B cell (primary cell): ENCODE results near the gene CCDC85A. TPM values are rescaled to one million over a fixed set of nuclear protein-coding genes. Genes with fewer than 3 reads are reported as not detected.

Experiments used
- ATAC-seq: fragments of 200-7000 bp; cut with Tn5 transposase; one replicate; pipeline ENCODE4 v1.10.0; 2021; ENCODE audit warnings: low read depth, mild to moderate bottlenecking, moderate number of reproducible peaks, moderate library complexity
- CTCF ChIA-PET: fragments of 350-600 bp; sonication (Branson Sonifier 250); formaldehyde crosslinking; loops from one replicate; lab custom pipeline; 2021; ENCODE audit warnings: antibody characterized with exemption, inconsistent platforms; lab: Charles Lee
- POLR2A ChIA-PET: fragments of 350-600 bp; sonication (Branson Sonifier 250); formaldehyde crosslinking; loops from one replicate; lab custom pipeline; 2021; ENCODE audit warnings: antibody characterized with exemption; lab: Charles Lee
- DNase-seq: peaks from one replicate; pipeline ENCODE4 v3.0.0; 2013
- H2AFZ ChIP-seq: 2 replicates; pipeline ENCODE4 v1.6.1; 2012; ENCODE audit warnings: mild to moderate bottlenecking, low read depth, low read length; ENCODE audit not compliant: insufficient read depth, poor library complexity, severe bottlenecking
- H3K27ac ChIP-seq, 2 donors: 1 replicate in 1 of 2; 2 replicates in 1 of 2; pipeline ENCODE4 v1.5.1; 2012 to 2013; ENCODE audit warnings: low read length in 2 of 2, mild to moderate bottlenecking in 2 of 2, moderate library complexity in 1 of 2
- H3K27me3 ChIP-seq, 4 experiments: fragments of 200-600 bp in 1 of 4; sonication (generic) in 1 of 4; replicated peaks in 1 of 4; 1 replicate in 2 of 4; 2 replicates in 2 of 4; pipeline versions ENCODE4 v1.6.1 to v1.7.0; 2013 to 2016; ENCODE audit warnings: low read length in 3 of 4, mild to moderate bottlenecking in 2 of 4, mixed read lengths in 1 of 4, moderate library complexity in 1 of 4; ENCODE audit not compliant: insufficient read depth in 4 of 4, control insufficient read depth in 3 of 4; ENCODE audit errors: control extremely low read depth in 1 of 4
- H3K36me3 ChIP-seq, 2 experiments: replicated peaks in 1 of 2; 1 replicate in 1 of 2; 2 replicates in 1 of 2; pipeline versions ENCODE4 v1.6.1 to v1.7.1; 2013; ENCODE audit warnings: low read length in 1 of 2; ENCODE audit not compliant: insufficient read depth in 2 of 2, control insufficient read depth in 1 of 2; ENCODE audit errors: control extremely low read depth in 1 of 2, extremely low read depth in 1 of 2
- H3K4me1 ChIP-seq, 2 donors: fragments of 200-600 bp in 1 of 2; sonication (generic) in 1 of 2; 1 replicate in 1 of 2; 2 replicates in 1 of 2; pipeline versions ENCODE4 v1.5.1 to v1.6.1; 2013 to 2017; ENCODE audit warnings: low read length in 2 of 2; ENCODE audit not compliant: control insufficient read depth in 2 of 2, insufficient read depth in 2 of 2
- H3K4me2 ChIP-seq: replicated peaks from 2 replicates; pipeline ENCODE3; 2012; ENCODE audit warnings: mild to moderate bottlenecking, low read depth, low read length; ENCODE audit not compliant: poor library complexity, severe bottlenecking
- H3K4me3 ChIP-seq, 5 experiments: fragments of 200-600 bp in 1 of 5; sonication (generic) in 1 of 5; 1 replicate in 3 of 5; 2 replicates in 2 of 5; pipeline versions ENCODE4 v1.5.1 to v1.7.0; 2011 to 2016; ENCODE audit warnings: low read length in 4 of 5, mild to moderate bottlenecking in 4 of 5, low read depth in 2 of 5, control low read depth in 1 of 5, moderate library complexity in 1 of 5; ENCODE audit not compliant: insufficient read depth in 1 of 5; ENCODE audit errors: control extremely low read depth in 1 of 5, extremely low read depth in 1 of 5
- H3K79me2 ChIP-seq: fragments of 200-600 bp; sonication (generic); one replicate; pipeline ENCODE4 v1.6.0; 2016; ENCODE audit warnings: low read length; ENCODE audit not compliant: control insufficient read depth, insufficient read depth
- H3K9ac ChIP-seq: fragments of 200-600 bp; sonication (generic); 2 replicates; pipeline ENCODE4 v1.6.1; 2017; ENCODE audit warnings: mild to moderate bottlenecking, low read length, moderate library complexity
- H3K9me3 ChIP-seq, 3 donors: one replicate each; pipeline versions ENCODE4 v1.6.1 to v1.7.1; 2013; ENCODE audit warnings: low read length in 2 of 3; ENCODE audit not compliant: control insufficient read depth in 2 of 3, insufficient read depth in 1 of 3; ENCODE audit errors: control extremely low read depth in 1 of 3
- H4K20me1 ChIP-seq: 2 replicates; pipeline ENCODE4 v1.6.0; 2012; ENCODE audit warnings: mild to moderate bottlenecking, low read length; ENCODE audit not compliant: insufficient read depth, control insufficient read depth, poor library complexity, severe bottlenecking
- H3K27ac Mint-ChIP-seq: one replicate; pipeline ENCODE4 v1.8.0; 2021; ENCODE audit warnings: mixed read lengths
- H3K27me3 Mint-ChIP-seq: one replicate; pipeline ENCODE4 v1.8.0; 2021; ENCODE audit warnings: mixed read lengths
- H3K4me1 Mint-ChIP-seq: one replicate; pipeline ENCODE4 v1.8.0; 2021; ENCODE audit warnings: mixed read lengths
- H3K4me3 Mint-ChIP-seq: one replicate; pipeline ENCODE4 v1.8.0; 2021; ENCODE audit warnings: mixed read lengths
- H3K9me3 Mint-ChIP-seq: one replicate; pipeline ENCODE4 v1.8.0; 2022; ENCODE audit warnings: mixed read lengths; ENCODE audit not compliant: insufficient read depth
- CTCF ChIP-seq: fragments of 200-600 bp; IDR thresholded peaks from one replicate; pipeline ENCODE4 v1.8.0; 2022; ENCODE audit warnings: antibody characterized with exemption, mild to moderate bottlenecking
- EZH2 ChIP-seq: IDR thresholded peaks from 2 replicates; pipeline ENCODE4 v1.6.1; 2012; ENCODE audit warnings: borderline replicate concordance, low read depth, mild to moderate bottlenecking, moderate library complexity, low read length; ENCODE audit not compliant: insufficient read depth, poor library complexity, severe bottlenecking
- WGBS: methylation state at CpG from one replicate; pipeline ENCODE4 v1.1.5; 2013; ENCODE audit warnings: missing lambda C conversion rate; ENCODE audit not compliant: insufficient coverage; 5-methylcytosine and 5-hydroxymethylcytosine counted together
- intact Hi-C: fragments of 100-400 bp; cut with micrococcal nuclease; formaldehyde crosslinking; loops from one replicate; pipeline ENCODE4 v1.10.0; 2022
- polyA plus RNA-seq: library from polyadenylated mRNA; depleted of rRNA; stranded (reverse); fragments of >200 nt; gene quantifications from 2 replicates; pipeline ENCODE4 v1.2.3, GENCODE V29; 2012
- total RNA-seq, 2 donors: library from RNA; stranded (reverse); fragments of 120-200 nt in 1 of 2; gene quantifications; 1 replicate in 1 of 2; 2 replicates in 1 of 2; pipeline versions ENCODE4 v1.2.3 to v1.2.4, GENCODE V29; 2013 to 2022

CCDC85A gene
- total and polyA plus RNA-seq, 2 donors (not counting 1 experiment from before 2014, with no cell fraction given) = 0.15 TPM; not detected in 1

- ChIA-PET POLR2A (no interaction called here), CTCF (no interaction called here)
- no peaks in the 10 kb centered on the region for H3K9me3 Mint-ChIP-seq
- Histone ChIP-seq H3K4me3 (no peak overlapping the region), H2AFZ (no peak overlapping the region), H3K36me3 (no peaks in the 10 kb centered on the region), H3K9me3 (no peaks in the 10 kb centered on the region), H3K9ac (no peak overlapping the region), H3K27me3 (no peaks in the 10 kb centered on the region), H3K4me1 (no peaks in the 10 kb centered on the region), H3K27ac (no peak overlapping the region), H4K20me1 (no peaks in the 10 kb centered on the region), H3K4me2 (no peak overlapping the region), H3K79me2 (no peaks in the 10 kb centered on the region)
- H3K27ac Mint-ChIP-seq = no peak overlapping the region
- H3K4me3 Mint-ChIP-seq = no peak overlapping the region
- intact Hi-C loops = no loop called here
- ATAC-seq (no peak), DNase-seq (no peak)
- TF ChIP-seq EZH2 (no peak), CTCF (no peak)
- WGBS = 86% methylated on average over 1 of the region's 3 CpGs
- H3K4me1 Mint-ChIP-seq = no peaks in the 10 kb centered on the region
- no peaks in the 10 kb centered on the region for H3K27me3 Mint-ChIP-seq
Observed at GRCh38 chr2:56325661-56326345, 142.0 kb downstream of the CCDC85A start.

GRCh38 chr2:56326346-56326741, 142.6 kb downstream of the CCDC85A start:
- intact Hi-C loops = no loop called here
- Mint-ChIP-seq H3K27me3 (no peaks in the 10 kb centered on the region), H3K4me1 (no peaks in the 10 kb centered on the region), H3K4me3 (no peak overlapping the region), H3K9me3 (no peaks in the 10 kb centered on the region), H3K27ac (no peak overlapping the region)
- DNase-seq = no peak
- Histone ChIP-seq H3K36me3 (no peaks in the 10 kb centered on the region), H3K4me1 (no peaks in the 10 kb centered on the region), H3K9ac (no peak overlapping the region), H3K4me3 (no peak overlapping the region), H3K27me3 (no peaks in the 10 kb centered on the region), H3K27ac (no peak overlapping the region), H4K20me1 (no peaks in the 10 kb centered on the region), H2AFZ (no peak overlapping the region), H3K4me2 (no peak overlapping the region), H3K9me3 (no peaks in the 10 kb centered on the region), H3K79me2 (no peaks in the 10 kb centered on the region)
- WGBS = no CpG with 5 or more reads among the region's 1 CpG
- no peak for ATAC-seq
- CTCF ChIA-PET = no interaction called here
- TF ChIP-seq CTCF (no peak), EZH2 (no peak)
- POLR2A ChIA-PET = no interaction called here
